DMS114 treated with DMSO at 0.1 percent for 48 hours (cell line): ENCODE results near the gene NRXN3.

Experiments used
- DNase-seq: peaks from one replicate; lab custom pipeline; 2025; ENCODE audit not compliant: unreplicated experiment; lab: John Stamatoyannopoulos, UW

NRXN3 gene

DNA sequence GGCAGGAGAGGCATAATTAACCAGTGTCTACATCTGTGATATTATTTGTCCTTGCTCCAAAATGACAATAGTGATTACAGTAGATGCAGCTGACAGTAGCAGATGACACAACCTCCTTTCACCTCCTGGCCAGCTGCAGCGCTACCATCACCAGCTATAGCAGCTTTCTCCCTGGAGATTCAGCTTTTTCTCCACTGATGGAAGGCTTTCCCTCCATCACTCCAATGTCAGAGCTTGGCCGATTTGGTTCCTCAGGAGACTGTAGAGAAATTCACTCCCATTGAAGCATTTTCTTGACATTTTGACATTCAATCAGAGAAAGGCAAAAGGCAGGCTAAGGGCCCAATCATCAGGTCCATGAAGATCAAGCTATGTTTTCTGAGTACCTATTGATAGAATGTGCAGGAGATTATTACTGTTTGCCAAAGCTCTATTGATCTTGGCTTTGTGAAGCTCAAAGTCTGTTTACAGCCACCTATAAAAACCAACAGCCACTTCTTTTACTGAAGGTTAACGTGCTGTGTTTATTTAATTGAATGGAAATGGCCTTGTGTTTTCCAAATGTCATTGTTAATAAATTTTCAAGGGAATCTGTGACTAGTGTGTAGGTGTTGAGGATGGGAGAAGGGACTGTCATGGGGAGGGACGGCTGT lies 1256.1 kb downstream of the NRXN3 start:
- no peak for DNase-seq

DNA sequence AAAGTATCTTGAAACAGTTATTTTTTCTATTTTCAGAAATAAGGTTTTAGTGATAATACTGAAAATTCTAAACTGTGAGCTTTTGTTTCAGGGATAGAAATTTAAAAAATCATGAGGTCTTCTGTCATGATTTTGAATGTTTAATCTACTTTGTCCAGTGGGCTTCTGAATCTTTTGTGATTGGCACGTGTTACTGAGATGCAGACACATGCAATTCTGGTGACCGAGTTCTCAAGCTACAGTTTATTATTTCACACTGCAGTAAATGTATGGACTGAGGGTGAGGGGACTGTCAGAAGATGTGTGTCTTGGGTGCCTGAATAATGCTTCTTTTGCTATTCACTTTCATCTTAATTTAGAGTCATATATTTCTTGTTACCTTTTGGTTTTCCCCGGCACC lies 1262.5 kb downstream of the NRXN3 start:
- DNase-seq: no peak

DNA sequence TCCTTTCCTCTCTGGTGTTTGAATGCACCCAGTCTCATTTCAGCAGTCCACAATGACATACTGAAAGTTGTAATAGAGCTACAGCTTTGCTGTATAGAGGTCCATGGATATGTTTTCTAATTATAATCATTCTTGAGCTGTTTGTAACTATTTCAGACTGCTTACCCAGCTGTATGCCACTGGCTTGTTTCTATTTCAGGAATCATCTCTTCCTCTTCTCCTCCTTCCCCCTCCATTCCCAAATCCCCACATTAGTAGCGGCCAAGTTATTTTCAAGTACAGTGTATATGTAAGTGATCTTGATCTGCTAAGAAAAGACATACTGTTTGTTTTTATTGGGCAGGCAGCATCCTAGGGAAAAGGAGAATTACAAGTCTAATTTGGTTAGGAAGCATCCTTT lies 1266.2 kb downstream of the NRXN3 start:
- DNase-seq: no peak

- DNase-seq: no peak
Observed at GRCh38 chr14:79437951-79438350, 1267.8 kb downstream of the NRXN3 start.

- no peak for DNase-seq
Observed at GRCh38 chr14:79438696-79439342, 1268.6 kb downstream of the NRXN3 start.

- no peak for DNase-seq
Observed at GRCh38 chr14:79442786-79443185, 1272.6 kb downstream of the NRXN3 start.

- no peak for DNase-seq
Observed at GRCh38 chr14:79443602-79444001, 1273.4 kb downstream of the NRXN3 start.

- no peak for DNase-seq
Observed at GRCh38 chr14:79448960-79449359, 1278.8 kb downstream of the NRXN3 start.

DNA sequence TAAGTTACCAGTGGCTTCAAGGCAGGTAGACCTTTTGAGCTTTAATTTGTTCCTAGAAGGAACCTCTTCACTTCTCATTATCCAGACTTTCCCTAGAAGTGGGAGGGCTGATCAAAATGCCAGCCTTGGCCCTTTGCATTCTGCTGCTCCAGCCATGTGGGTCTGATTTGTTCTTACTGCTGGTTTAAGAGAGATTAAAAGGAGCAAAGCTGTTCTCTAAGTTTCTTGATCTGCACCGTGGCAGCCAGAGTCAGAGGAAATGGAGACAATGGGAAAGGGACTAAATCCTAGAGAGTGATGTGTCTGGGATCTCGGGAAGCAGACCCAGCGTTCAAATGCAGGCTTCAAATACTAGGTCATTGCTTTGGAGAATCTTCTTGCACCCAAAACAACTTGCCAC lies 1281.4 kb downstream of the NRXN3 start:
- no peak for DNase-seq

- DNase-seq: no peak
Observed at GRCh38 chr14:79453276-79453675, 1283.1 kb downstream of the NRXN3 start.

GRCh38 chr14:79464468-79464867 lies 1294.3 kb downstream of the NRXN3 start:
- no peak for DNase-seq

GRCh38 chr14:79465651-79466050 lies 1295.5 kb downstream of the NRXN3 start:
- no peak for DNase-seq

GRCh38 chr14:79466938-79467527 lies 1296.9 kb downstream of the NRXN3 start:
- no peak for DNase-seq

DNA sequence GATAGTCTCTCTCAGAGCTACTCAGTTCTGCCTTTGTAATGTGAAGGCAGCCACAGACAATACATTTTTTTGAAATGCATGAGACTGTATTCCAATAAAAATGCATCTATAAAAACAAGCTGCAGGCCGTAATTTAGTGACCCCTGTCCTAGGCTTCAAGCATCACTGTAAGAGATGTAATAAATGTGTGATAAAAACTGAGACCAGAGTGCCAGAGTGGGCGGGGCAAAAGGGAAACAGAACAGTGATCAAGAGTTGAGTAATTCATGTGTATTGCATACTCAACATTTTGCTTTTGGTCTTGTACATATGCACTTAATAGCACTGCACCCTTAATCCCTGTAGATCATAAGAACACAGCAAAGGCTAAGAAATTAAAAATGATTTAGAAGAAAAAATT lies 1297.7 kb downstream of the NRXN3 start:
- no peak for DNase-seq

DNA sequence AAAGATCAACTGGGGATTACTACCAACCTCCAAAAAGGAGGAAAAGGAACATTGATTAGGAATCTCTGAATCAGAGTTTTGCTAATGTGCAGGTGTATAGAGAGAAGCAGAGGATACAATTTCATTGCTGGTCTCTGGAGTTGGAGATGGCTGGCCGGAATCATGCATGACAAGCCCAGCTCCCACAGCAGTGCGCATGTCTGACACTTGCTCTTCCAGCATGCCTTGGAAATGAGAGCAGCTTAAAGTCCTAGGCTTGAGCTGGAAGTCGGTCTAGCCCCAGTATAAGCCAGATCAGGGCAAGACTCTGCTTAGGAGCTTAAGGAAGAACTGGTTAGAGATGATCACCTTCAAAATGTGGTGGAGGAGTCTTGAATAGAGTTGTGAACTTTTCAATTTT lies 1298.3 kb downstream of the NRXN3 start:
- no peak for DNase-seq

GRCh38 chr14:79473651-79474050 lies 1303.5 kb downstream of the NRXN3 start:
- DNase-seq: no peak

DNA sequence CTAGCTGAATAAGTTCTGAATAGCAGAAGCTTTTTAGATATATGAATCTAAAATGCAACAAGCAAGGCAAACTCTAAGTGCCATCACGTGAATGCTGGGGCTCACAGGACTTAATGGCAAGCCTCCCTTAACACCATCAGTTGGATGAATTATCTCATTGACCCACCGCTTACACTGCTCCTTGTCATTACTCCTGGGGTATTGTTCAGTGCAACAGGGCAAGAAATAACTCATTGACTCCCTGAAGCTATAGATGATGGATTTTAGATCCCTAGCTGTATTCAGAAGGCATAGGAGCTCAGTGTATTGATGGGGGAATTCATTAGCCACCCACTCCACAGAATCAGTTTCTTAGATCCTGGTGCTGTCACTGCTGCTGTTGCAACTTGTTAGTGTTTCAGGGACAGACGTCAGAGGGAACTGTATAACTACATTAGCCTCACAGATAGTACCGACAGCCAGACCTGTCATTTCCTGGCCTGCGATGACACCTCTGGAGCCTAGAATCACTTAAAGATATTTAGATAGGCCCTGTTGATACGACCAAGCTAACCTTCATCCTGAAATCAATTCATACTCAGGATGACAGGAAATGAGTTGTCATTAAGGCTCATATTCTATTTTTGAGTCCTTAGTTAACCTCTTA lies 1305.8 kb downstream of the NRXN3 start:
- DNase-seq: no peak

DNA sequence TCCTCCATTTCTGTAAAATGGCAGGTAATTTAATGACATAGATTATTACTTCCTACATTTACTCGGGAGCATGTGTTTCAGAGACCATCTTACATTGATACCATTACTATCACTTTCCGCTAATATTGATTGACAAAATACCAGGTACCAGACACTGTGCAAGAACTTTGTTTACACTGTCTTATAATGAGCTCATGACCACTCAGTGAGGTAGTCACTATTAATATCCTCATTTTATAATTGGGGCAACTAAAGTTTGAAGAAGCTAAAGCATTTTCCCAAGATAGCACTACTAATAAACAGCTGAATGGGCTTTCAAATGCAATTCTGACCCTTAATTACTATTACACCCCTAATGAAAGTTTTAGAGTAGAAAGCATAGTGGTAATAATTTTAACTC lies 1306.4 kb downstream of the NRXN3 start:
- DNase-seq: no peak

DNA sequence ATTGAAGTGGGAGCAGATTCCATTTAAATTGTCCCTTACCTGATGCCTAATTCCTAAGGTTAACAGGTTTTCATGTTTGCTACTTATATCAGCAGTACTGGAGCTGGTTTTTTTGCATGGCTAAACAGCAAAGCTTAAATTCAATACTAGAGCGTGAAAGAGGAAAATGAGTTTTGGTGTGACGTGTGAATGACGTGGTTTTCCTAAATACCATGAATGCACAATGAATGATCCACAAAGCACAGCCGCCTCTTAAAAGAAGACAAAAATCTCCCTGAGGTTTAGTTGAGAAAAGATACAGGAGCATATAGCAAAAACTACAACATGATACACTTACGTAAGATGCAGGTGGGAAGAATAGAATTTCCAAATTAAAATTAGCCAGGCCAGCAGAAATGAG lies 1310.0 kb downstream of the NRXN3 start:
- DNase-seq: no peak

DNA sequence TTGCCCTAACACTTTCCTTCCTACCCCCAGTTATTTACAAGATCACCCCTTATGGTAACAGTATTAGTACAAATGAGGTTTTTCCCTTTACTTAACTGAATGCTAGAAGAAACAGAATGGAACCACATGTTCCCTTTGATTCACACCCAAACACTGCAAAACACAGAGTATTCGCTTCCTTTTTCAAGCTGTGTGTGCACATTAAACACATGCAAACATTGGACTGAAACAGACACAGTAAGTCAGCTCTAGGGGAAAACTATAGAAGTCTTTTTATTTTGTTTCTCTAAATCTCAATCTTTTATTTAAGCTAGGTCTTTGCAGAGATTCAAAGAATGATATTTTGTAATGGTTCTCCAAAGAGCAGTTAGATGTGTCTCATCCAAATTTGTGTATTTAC lies 1312.7 kb downstream of the NRXN3 start:
- no peak for DNase-seq

DNA sequence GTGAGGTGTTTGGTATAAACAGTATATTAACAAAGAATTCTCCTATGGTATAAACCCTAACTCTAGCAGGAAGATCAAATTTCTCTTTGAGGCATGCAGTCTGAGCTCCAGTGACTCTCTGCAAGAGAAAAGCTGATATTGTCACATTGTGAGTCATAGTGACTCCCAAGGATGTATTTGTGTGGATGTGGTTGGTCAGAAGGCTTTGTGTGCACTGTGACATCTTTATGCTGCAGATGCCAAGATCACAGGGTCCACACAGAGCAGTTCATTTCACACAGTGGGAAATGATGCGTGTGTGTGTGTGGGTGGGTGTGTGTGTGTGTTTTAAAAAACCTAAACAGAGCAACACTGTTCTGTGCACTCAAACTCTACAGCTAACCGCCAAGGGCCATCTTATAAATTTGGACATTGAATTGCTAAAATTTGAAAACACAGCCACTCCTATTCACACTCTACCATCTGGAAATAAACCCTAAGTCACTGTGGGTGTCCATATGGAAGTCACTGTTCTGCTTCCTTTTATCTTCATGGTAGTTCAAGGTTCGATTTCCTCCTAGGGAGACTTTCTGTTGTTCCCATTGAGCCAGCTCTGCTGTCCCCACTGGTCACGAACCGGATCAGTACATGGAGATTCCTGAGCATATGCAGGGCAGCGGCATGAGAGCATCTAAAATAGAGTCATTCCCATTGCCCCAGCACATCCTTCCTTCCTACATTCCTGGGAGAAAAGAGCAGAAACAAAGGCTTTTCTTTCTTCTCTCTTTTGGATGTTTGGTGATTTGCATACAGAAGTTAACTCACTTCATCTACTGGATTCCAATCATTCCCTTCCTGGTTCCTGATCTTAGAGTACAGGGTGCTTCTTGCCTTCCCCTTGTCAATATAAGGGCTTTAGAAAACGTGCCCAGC lies 1313.6 kb downstream of the NRXN3 start:
- no peak for DNase-seq
